CD14-positive monocyte (primary cell): ENCODE results near the gene VASN. TPM values are rescaled to one million over a fixed set of nuclear protein-coding genes. Genes with fewer than 3 reads are reported as not detected.
A peak's percentile ranks its signal among the peaks of the same experiment; 100 is the strongest.

ENCODE experiments used
- DNase-seq, 3 donors: peaks; one replicate each; pipeline ENCODE4 v3.0.0-alpha.2; 2011 to 2022
- H2AFZ ChIP-seq: 2 replicates; pipeline ENCODE4 v1.6.0; 2012; ENCODE audit warnings: mild to moderate bottlenecking, low read depth, low read length, inconsistent platforms; ENCODE audit not compliant: insufficient read depth, poor library complexity, severe bottlenecking
- H3K27ac ChIP-seq, 2 donors: 1 replicate in 1 of 2; 2 replicates in 1 of 2; pipeline ENCODE4 v1.5.1; 2012 to 2013; ENCODE audit warnings: low read length in 2 of 2, control low read depth in 1 of 2, inconsistent platforms in 1 of 2, low read depth in 1 of 2, mild to moderate bottlenecking in 1 of 2
- H3K27me3 ChIP-seq, 2 donors: one replicate each; pipeline versions ENCODE4 v1.6.0 to v1.6.1; 2011 to 2013; ENCODE audit warnings: low read length in 2 of 2; ENCODE audit not compliant: control insufficient read depth in 2 of 2, insufficient read depth in 2 of 2
- H3K36me3 ChIP-seq, 2 donors: replicated peaks in 1 of 2; 1 replicate in 1 of 2; 2 replicates in 1 of 2; pipeline versions ENCODE4 v1.5.1 to v1.6.1; 2012 to 2013; ENCODE audit warnings: low read length in 2 of 2, control low read depth in 1 of 2, inconsistent platforms in 1 of 2, mild to moderate bottlenecking in 1 of 2; ENCODE audit not compliant: insufficient read depth in 2 of 2, control insufficient read depth in 1 of 2
- H3K4me1 ChIP-seq, 2 donors: 1 replicate in 1 of 2; 2 replicates in 1 of 2; pipeline versions ENCODE4 v1.5.1 to v1.6.1; 2012 to 2013; ENCODE audit warnings: low read length in 2 of 2, control low read depth in 1 of 2, inconsistent platforms in 1 of 2, mild to moderate bottlenecking in 1 of 2, moderate library complexity in 1 of 2; ENCODE audit not compliant: insufficient read depth in 2 of 2, control insufficient read depth in 1 of 2
- H3K4me2 ChIP-seq: replicated peaks from 2 replicates; pipeline ENCODE3; 2012; ENCODE audit warnings: low read length, moderate library complexity, mild to moderate bottlenecking; ENCODE audit not compliant: poor library complexity, severe bottlenecking; ENCODE audit errors: extremely low read depth
- H3K4me3 ChIP-seq, 3 experiments: fragments of 200-600 bp in 1 of 3; sonication (generic) in 1 of 3; replicated peaks in 1 of 3; 1 replicate in 2 of 3; 2 replicates in 1 of 3; pipeline ENCODE4 v1.5.1; 2011 to 2013; ENCODE audit warnings: low read length in 3 of 3, mild to moderate bottlenecking in 3 of 3, control low read depth in 2 of 3, low read depth in 2 of 3, inconsistent platforms in 1 of 3, moderate library complexity in 1 of 3
- H3K79me2 ChIP-seq: 2 replicates; pipeline ENCODE4 v1.6.0; 2012; ENCODE audit warnings: mild to moderate bottlenecking, control low read depth, inconsistent platforms, low read length, moderate library complexity; ENCODE audit not compliant: insufficient read depth
- H3K9ac ChIP-seq: 2 replicates; pipeline ENCODE4 v1.6.0; 2017; ENCODE audit warnings: low read length, mild to moderate bottlenecking; ENCODE audit not compliant: insufficient read depth, poor library complexity, severe bottlenecking
- H3K9me3 ChIP-seq, 2 donors: replicated peaks in 1 of 2; 1 replicate in 1 of 2; 2 replicates in 1 of 2; pipeline versions ENCODE4 v1.5.1 to v1.6.1; 2012 to 2013; ENCODE audit warnings: low read length in 2 of 2, control low read depth in 1 of 2; ENCODE audit not compliant: control insufficient read depth in 1 of 2, insufficient read depth in 1 of 2
- H4K20me1 ChIP-seq: 2 replicates; pipeline ENCODE4 v1.6.0; 2012; ENCODE audit warnings: mild to moderate bottlenecking, low read length, control low read depth, moderate library complexity; ENCODE audit not compliant: insufficient read depth
- H3K27ac Mint-ChIP-seq, 7 donors: one replicate each; pipeline ENCODE4 v1.8.0; 2020; ENCODE audit warnings: mild to moderate bottlenecking in 7 of 7, mixed read lengths in 7 of 7, moderate library complexity in 6 of 7, inconsistent platforms in 2 of 7
- H3K27me3 Mint-ChIP-seq, 3 donors: one replicate each; pipeline ENCODE4 v1.8.0; 2021 to 2022; ENCODE audit warnings: low read depth in 3 of 3, mild to moderate bottlenecking in 3 of 3, mixed read lengths in 3 of 3, moderate library complexity in 3 of 3, inconsistent platforms in 1 of 3
- H3K36me3 Mint-ChIP-seq, 2 donors: one replicate each; pipeline ENCODE4 v1.8.0; 2020; ENCODE audit warnings: mixed read lengths in 2 of 2, inconsistent platforms in 1 of 2, mild to moderate bottlenecking in 1 of 2
- H3K4me1 Mint-ChIP-seq: one replicate; pipeline ENCODE4 v1.8.0; 2020; ENCODE audit warnings: mild to moderate bottlenecking, mixed read lengths
- H3K4me3 Mint-ChIP-seq, 2 donors: one replicate each; pipeline ENCODE4 v1.8.0; 2020; ENCODE audit warnings: mild to moderate bottlenecking in 2 of 2, mixed read lengths in 2 of 2, moderate library complexity in 1 of 2
- H3K9me3 Mint-ChIP-seq, 7 donors: one replicate each; pipeline ENCODE4 v1.8.0; 2020 to 2022; ENCODE audit warnings: mixed read lengths in 7 of 7, mild to moderate bottlenecking in 6 of 7, moderate library complexity in 6 of 7, inconsistent platforms in 2 of 7
- WGBS: methylation state at CpG from one replicate; pipeline ENCODE4 v1.1.5; 2013; ENCODE audit warnings: missing lambda C conversion rate; ENCODE audit not compliant: insufficient coverage; 5-methylcytosine and 5-hydroxymethylcytosine counted together
- intact Hi-C, 2 donors: fragments of 100-400 bp; cut with micrococcal nuclease; formaldehyde crosslinking; loops; one replicate each; pipeline versions ENCODE4 v1.15.0 to v1.15.1; 2023
- polyA plus RNA-seq, 3 donors: library from polyadenylated mRNA; depleted of rRNA in 1 of 3; unstranded in 2 of 3; stranded (reverse) in 1 of 3; fragments of 300-500 nt in 2 of 3; fragments of >200 nt in 1 of 3; fragmentation: Illumina TruSeq in 2 of 3; gene quantifications; 1 replicate in 2 of 3; 2 replicates in 1 of 3; pipeline ENCODE4 v1.2.3, GENCODE V29; 2012 to 2021
- TF ChIP-seq, protein P1 (sequence below): fragments of 200-600 bp; IDR thresholded peaks from one replicate; pipeline ENCODE4 v1.8.0; 2022; ENCODE audit warnings: antibody characterized with exemption, mild to moderate bottlenecking

Gene VASN
- polyA plus RNA-seq, 3 donors, result 0.03 TPM; not detected in 2

DNA sequence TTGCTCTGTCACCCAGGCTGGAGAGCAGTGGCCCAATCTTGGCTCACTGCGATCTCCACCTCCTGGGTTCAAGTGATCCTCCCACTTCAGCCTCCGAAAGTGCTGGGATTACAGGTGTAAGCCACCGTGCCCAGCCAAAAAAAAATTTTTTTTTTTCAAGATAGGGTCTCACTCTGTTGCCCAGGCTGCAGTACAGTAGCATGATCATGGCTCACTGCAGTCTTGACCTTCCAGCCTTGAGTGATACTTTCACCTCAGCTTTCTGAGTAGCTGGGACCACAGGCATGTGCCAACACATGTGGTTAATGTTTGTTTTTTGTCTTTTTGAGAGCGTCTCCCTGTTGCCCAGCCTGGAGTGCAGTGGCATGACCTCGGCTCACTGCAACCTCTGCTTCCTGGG lies 18.8 kb upstream of the VASN start:
- 87% methylated on average over 4 of the region's 5 CpGs for WGBS
- DNase-seq, result no peak
- H3K36me3 ChIP-seq, result peaks cover 32 to 37% of the 10 kb centered on the region in 2 donors
- no peaks in the 10 kb centered on the region for H3K9me3 ChIP-seq
- H3K4me3 ChIP-seq, result no peak overlapping the region
- H3K27ac ChIP-seq, result no peak overlapping the region
- Mint-ChIP-seq H3K4me3 (no peak overlapping the region), H3K36me3 (peaks cover 33 to 52% of the 10 kb centered on the region in 2 donors), H3K27ac (no peak overlapping the region), H3K27me3 (peaks cover 0 to 2% (median 1%) of the 10 kb centered on the region in 3 donors), H3K4me1 (peaks cover 28% of the 10 kb centered on the region), H3K9me3 (no peaks in the 10 kb centered on the region)
- TF ChIP-seq, protein P1, sequence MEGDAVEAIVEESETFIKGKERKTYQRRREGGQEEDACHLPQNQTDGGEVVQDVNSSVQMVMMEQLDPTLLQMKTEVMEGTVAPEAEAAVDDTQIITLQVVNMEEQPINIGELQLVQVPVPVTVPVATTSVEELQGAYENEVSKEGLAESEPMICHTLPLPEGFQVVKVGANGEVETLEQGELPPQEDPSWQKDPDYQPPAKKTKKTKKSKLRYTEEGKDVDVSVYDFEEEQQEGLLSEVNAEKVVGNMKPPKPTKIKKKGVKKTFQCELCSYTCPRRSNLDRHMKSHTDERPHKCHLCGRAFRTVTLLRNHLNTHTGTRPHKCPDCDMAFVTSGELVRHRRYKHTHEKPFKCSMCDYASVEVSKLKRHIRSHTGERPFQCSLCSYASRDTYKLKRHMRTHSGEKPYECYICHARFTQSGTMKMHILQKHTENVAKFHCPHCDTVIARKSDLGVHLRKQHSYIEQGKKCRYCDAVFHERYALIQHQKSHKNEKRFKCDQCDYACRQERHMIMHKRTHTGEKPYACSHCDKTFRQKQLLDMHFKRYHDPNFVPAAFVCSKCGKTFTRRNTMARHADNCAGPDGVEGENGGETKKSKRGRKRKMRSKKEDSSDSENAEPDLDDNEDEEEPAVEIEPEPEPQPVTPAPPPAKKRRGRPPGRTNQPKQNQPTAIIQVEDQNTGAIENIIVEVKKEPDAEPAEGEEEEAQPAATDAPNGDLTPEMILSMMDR, result no peak
- intact Hi-C loops, result no loop called here
- H3K27me3 ChIP-seq, result no peaks in the 10 kb centered on the region
- H3K4me1 ChIP-seq, result peaks cover 25 to 31% of the 10 kb centered on the region in 2 donors
- H3K4me2 ChIP-seq, result no peak overlapping the region
- H3K79me2 ChIP-seq, result peaks cover 32% of the 10 kb centered on the region
- H2AFZ ChIP-seq, result no peak overlapping the region
- H3K9ac ChIP-seq, result no peak overlapping the region
- peaks cover 42% of the 10 kb centered on the region for H4K20me1 ChIP-seq

DNA sequence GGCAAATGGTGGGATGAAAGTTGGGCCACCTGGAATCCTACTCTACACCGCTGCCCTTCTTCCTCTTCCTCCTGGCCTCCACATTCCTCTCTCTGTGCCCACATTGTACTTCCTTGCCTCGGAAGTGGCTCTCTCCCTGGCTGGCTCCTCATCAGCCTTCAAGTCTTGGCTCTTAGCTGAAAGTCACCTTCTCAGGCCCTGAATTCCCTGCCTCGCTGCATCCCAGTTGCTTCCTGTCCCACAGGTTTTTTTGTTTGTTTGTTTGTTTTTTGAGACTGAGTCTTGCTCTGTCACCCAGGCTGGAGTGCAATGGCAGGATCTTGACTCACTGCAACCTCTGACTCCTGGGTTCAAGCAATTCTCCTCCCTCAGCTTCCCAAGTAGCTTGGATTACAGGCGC lies 18.0 kb upstream of the VASN start:
- Histone ChIP-seq H3K27ac (no peak overlapping the region), H3K4me1 (peaks cover 17 to 24% of the 10 kb centered on the region in 2 donors), H3K9me3 (no peaks in the 10 kb centered on the region), H4K20me1 (peaks cover 45% of the 10 kb centered on the region), H3K4me2 (no peak overlapping the region), H3K79me2 (peaks cover 24% of the 10 kb centered on the region), H2AFZ (no peak overlapping the region), H3K9ac (no peak overlapping the region), H3K36me3 (peaks cover 40 to 45% of the 10 kb centered on the region in 2 donors), H3K4me3 (no peak overlapping the region), H3K27me3 (no peaks in the 10 kb centered on the region)
- Mint-ChIP-seq H3K27me3 (peaks cover 0 to 2% (median 1%) of the 10 kb centered on the region in 3 donors), H3K9me3 (no peaks in the 10 kb centered on the region), H3K27ac (peak overlapping the region in 5 of 7 donors; percentile 37 to 79 (median 70)), H3K36me3 (peaks cover 36 to 56% of the 10 kb centered on the region in 2 donors), H3K4me1 (peaks cover 20% of the 10 kb centered on the region), H3K4me3 (no peak overlapping the region)
- no peak for DNase-seq
- 94% methylated on average over 2 of the region's 4 CpGs for WGBS
- TF ChIP-seq, protein P1, result no peak
- intact Hi-C loops, result no loop called here
